ENCODE measurements around the gene COL23A1.

DNA sequence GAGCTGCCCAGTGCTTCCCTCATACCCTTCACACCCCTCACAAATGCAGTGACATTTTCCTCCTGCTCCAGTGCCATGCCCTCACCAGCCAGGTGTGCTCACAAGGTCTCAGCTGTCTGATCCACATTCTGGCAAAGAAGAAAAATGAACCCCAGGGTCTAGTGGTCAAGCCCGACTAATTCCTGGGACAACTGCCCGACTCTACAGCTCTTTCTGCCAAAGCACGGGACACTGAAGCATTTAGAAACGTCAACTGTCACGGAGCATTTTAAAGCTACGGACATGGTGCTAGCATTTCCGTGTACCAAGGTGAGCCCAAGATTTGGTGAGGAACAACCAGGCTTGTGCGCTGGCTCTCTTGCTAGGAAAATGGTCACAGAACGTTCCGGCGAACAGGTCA lies 300.8 kb downstream of the COL23A1 start:
- no peak for TF ChIP-seq CTCF (IDR thresholded peaks at IDR 0.05)
- TF ChIP-seq EZH2 (IDR thresholded peaks at IDR 0.05; ENCODE audit: borderline replicate concordance, insufficient read depth, low read depth, low read length, poor library complexity, severe bottlenecking): no peak

Measured in B cell (primary cell).